Uterus (tissue), 4 donors: ENCODE results near the gene OR10V1. TPM values are rescaled to one million over a fixed set of nuclear protein-coding genes. Genes with fewer than 3 reads are reported as not detected.

Source experiments
- DNase-seq, 2 donors: peaks; one replicate each; pipeline ENCODE4 v3.0.0-alpha.2; 2019 to 2020
- H3K27ac ChIP-seq, 2 donors: fragments of 200-600 bp; sonication (generic); 1 replicate in 1 of 2; 2 replicates in 1 of 2; pipeline ENCODE4 v1.5.1; 2016 to 2018
- H3K27me3 ChIP-seq, 2 donors: fragments of 200-600 bp; sonication (generic); one replicate each; pipeline ENCODE4 v1.5.1; 2018 to 2019; ENCODE audit warnings: control low read depth in 1 of 2
- H3K36me3 ChIP-seq, 2 donors: fragments of 200-600 bp; sonication (generic); one replicate each; pipeline ENCODE4 v1.5.1; 2019; ENCODE audit warnings: control low read depth in 1 of 2
- H3K4me1 ChIP-seq, 2 donors: fragments of 200-600 bp; sonication (generic); one replicate each; pipeline ENCODE4 v1.5.1; 2018 to 2019; ENCODE audit warnings: control low read depth in 1 of 2
- H3K4me3 ChIP-seq, 2 donors: fragments of 200-600 bp; sonication (generic); 1 replicate in 1 of 2; 2 replicates in 1 of 2; pipeline ENCODE4 v1.5.1; 2018 to 2019; ENCODE audit warnings: mild to moderate bottlenecking in 1 of 2
- H3K9me3 ChIP-seq, 2 donors: fragments of 200-600 bp; sonication (generic); one replicate each; pipeline ENCODE4 v1.5.1; 2019; ENCODE audit warnings: control low read depth in 1 of 2
- CTCF ChIP-seq, 4 experiments: fragments of 200-600 bp in 2 of 4; fragments of 450-650 bp in 2 of 4; sonication (generic) in 2 of 4; IDR thresholded peaks; one replicate each; pipeline ENCODE4 v1.5.1; 2016 to 2019; ENCODE audit warnings: antibody characterized with exemption in 4 of 4, mild to moderate bottlenecking in 2 of 4, moderate library complexity in 1 of 4
- POLR2A ChIP-seq, 2 donors: fragments of 450-650 bp; IDR thresholded peaks; one replicate each; pipeline ENCODE4 v1.6.1; 2016; ENCODE audit warnings: antibody characterized with exemption in 2 of 2, mild to moderate bottlenecking in 1 of 2, moderate library complexity in 1 of 2
- intact Hi-C: fragments of 100-400 bp; cut with DNase I; formaldehyde crosslinking; loops from one replicate; pipeline ENCODE4 v1.15.1; 2023; ENCODE audit warnings: low total_unique reads
- total RNA-seq, 4 donors: library from RNA; depleted of rRNA in 3 of 4; stranded (reverse); fragments of >200 nt in 3 of 4; gene quantifications; one replicate each; pipeline versions ENCODE4 v1.1.0 to v1.2.4, GENCODE V29; 2014 to 2023
- donor health status: DM: yes; HTN: yes; CAD: no.

Gene OR10V1
- total RNA-seq, 4 donors from 2014 or later, result not detected

DNA sequence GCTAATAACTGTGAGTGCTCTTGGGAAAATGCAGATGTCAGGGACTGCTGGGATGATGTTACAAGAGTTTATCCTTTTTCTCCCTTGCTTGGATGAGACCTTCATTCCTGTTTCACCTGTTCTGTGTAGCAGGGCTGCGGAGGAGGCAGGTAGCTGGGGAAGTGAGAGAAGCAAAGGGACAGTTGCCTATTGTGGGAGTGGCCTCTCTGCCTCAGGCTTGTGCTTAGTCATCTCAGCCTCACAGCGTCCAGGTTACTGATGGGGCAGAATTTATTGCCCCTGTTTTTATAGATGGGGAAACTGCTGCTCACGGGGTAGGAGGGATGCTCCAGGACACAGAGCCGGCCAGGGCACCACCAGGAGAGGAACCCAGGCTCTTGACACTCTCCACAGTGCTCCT lies 43.2 kb upstream of the OR10V1 start:
- peak; percentile 30 to 54 for DNase-seq
- no peaks in the 10 kb centered on the region for H3K36me3 ChIP-seq
- peak overlapping the region; percentile 97 to 98 for H3K27ac ChIP-seq
- intact Hi-C loops, result no loop called here
- no peaks in the 10 kb centered on the region for H3K9me3 ChIP-seq
- no peaks in the 10 kb centered on the region for H3K4me1 ChIP-seq
- H3K27me3 ChIP-seq, result no peaks in the 10 kb centered on the region
- TF ChIP-seq POLR2A (IDR thresholded peaks at IDR 0.05) (no peak), CTCF (IDR thresholded peaks at IDR 0.05) (no peak)
- H3K4me3 ChIP-seq, result no peak overlapping the region

DNA sequence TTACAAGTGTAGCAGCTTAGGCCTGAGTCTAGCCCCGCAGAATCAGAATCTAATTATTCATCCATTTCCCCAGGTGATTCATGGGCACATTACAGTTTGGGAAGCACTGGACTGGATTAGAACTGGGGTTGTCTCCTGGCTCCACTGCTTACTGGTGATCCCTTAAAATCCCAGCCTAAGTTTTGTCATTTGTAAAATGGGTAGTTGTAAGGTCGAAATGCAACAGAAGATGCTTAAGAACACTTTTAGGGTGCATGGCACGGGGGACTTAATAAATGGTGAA lies 42.9 kb upstream of the OR10V1 start:
- intact Hi-C loops, result no loop called here
- H3K4me3 ChIP-seq, result no peak overlapping the region
- TF ChIP-seq CTCF (IDR thresholded peaks at IDR 0.05), result no peak
- TF ChIP-seq POLR2A (IDR thresholded peaks at IDR 0.05), result no peak

GRCh38 chr11:59755701-59756557 lies 42.3 kb upstream of the OR10V1 start:
- Histone ChIP-seq H3K9me3 (no peaks in the 10 kb centered on the region), H3K27me3 (no peaks in the 10 kb centered on the region), H3K4me1 (no peaks in the 10 kb centered on the region), H3K4me3 (peak overlapping the region; percentile 56 to 90), H3K27ac (peak overlapping the region; percentile 97 to 98), H3K36me3 (no peaks in the 10 kb centered on the region)
- intact Hi-C loops, result no loop called here
- TF ChIP-seq POLR2A (IDR thresholded peaks at IDR 0.05) (no peak), CTCF (IDR thresholded peaks at IDR 0.05) (no peak)
- peak; percentile 83 to 84 for DNase-seq

More for the DNA sequence above, 42.9 kb upstream of the OR10V1 start:
- Histone ChIP-seq H3K9me3 (no peaks in the 10 kb centered on the region), H3K4me1 (no peaks in the 10 kb centered on the region), H3K36me3 (no peaks in the 10 kb centered on the region), H3K27ac (peak overlapping the region; percentile 97 to 98), H3K27me3 (no peaks in the 10 kb centered on the region)
- no peak for DNase-seq

DNA sequence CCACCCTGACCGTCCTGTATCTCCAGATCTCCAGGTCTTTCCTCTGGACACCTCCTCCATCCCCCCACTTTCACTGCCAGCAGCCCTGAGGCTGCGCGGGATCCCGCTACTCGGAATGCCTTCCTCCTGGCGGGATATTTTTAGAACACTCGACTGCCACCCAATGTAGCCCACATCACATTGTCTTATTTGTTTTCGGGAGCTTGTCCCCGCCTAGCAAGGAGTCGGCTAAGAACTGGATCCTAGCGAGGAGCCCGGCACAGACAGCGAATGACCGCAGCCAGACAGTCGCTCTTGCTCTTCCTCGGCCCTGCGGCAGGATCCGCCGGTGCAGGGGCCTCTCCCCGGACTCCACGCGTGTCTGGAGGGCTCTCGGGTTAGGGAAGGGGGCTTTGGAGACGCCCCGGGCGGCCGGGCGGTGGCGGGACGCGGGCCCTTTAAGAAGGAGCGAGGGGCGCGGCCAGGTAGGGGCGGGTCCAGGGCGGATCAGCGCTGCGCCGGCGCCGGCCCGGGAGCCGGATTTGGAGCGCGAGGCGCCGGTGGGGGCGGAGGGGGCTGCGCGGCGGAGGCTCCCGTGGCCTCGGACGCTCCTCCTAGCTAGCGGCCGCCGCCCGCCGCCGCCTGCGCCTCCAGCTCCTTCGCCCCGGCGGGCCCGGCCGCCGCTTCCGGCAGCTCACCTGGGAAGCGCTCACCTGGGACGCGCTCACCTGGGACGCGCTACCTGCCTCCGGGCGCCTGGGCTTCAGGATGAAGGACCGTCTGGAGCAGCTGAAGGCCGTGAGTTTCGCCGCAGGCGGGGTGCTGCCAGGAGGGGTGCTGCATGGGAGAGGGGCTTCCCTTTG lies 41.4 kb upstream of the OR10V1 start, which contains the start of gene STX3:
Gene STX3, plus strand, starts transcription at position 518 of the 842 bp plus-strand sequence. Its CDS starts 230 bp downstream, at position 748.
- Histone ChIP-seq H3K27ac (peak within 1 kb of the TSS; percentile 97 to 98), H3K27me3 (no peaks in the 10 kb centered on the region), H3K4me1 (no peaks in the 10 kb centered on the region), H3K9me3 (no peaks in the 10 kb centered on the region), H3K36me3 (no peaks in the 10 kb centered on the region), H3K4me3 (peak within 1 kb of the TSS; percentile 56 to 90)
- intact Hi-C loops, result loop anchor here (5.0 kb wide), 1 partner anchor 47 kb away; no protein-coding TSS in a partner anchor
- peak; percentile 58 to 69 for DNase-seq
- TF ChIP-seq POLR2A (IDR thresholded peaks at IDR 0.05) (peak; percentile 13 to 69), CTCF (IDR thresholded peaks at IDR 0.05) (no peak)
